NCI-H2029 treated with DMSO at 0.1 percent for 48 hours (cell line): ENCODE measurements around the gene CD247.
A peak's percentile ranks its signal among the peaks of the same experiment; 100 is the strongest.
"Not testable (repeated sequence)": the region's sequence is repeated elsewhere in the genome, so short reads cannot be mapped to it uniquely, and the experiment has no call there.

ENCODE experiments used
- DNase-seq: peaks from one replicate; lab custom pipeline; 2025; lab: John Stamatoyannopoulos, UW

CD247 gene

DNA sequence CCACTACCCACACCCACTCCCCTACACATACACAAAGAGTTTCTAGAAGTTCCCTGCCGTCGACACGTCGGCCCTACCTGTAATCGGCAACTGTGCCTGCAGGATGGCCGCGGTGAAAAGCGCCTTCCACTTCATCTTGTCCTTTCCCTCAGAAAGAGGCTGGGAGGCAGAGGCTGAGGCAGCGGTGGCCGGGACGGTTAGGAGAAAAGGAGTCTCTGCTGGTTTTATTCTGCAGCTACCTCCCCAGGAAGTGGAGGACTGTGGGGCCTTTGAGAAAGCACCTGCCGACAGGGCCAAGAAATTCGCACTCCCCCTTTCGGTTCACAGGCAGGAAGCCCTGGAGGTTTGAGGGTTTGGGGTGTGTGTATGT is at the start of gene CD247:
Gene CD247 (minus strand): TSS at position 199 of the 370 bp plus-strand sequence. CDS start 64 bp downstream, at position 135.
- no peak for DNase-seq

DNA sequence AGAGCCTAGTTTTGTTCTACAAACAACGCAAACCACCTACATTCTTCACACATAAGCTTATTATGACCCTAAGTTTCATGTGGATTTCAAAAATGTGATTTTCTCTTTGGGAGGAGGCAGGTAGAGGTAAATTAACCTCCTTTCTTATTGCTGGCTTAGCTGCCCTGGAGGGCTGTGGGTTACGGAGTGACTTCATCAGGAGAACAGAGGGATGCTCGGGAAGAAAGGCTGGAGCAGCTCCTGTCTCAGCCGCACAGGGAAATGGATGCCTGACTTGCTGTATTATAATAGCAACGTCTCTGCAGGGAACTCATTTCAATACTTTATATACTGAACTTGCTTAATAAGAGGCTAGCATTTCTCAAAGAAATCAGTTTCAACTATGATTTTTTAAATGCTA is 49.3 kb upstream of the CD247 start:
- DNase-seq = no peak

DNA sequence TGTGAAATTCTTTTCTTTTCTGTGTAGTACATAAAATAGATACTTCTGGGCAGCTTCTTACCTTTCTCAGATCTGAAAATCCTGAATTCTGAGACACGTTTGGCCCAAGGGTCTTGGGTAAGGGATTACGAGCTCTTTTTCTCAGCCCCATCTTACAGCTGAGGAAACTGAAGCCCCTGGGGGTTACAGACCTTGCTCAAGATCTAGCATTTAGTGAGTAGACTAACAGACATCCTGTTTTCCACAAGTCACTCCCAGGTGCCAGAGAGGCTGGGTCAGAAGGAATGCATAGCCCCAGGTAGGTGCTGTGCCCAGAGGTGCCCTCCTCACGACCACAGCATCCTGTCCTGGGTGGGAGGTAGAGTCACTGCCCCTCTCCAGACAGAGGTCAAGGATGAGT is 48.4 kb upstream of the CD247 start:
- no peak for DNase-seq

DNA sequence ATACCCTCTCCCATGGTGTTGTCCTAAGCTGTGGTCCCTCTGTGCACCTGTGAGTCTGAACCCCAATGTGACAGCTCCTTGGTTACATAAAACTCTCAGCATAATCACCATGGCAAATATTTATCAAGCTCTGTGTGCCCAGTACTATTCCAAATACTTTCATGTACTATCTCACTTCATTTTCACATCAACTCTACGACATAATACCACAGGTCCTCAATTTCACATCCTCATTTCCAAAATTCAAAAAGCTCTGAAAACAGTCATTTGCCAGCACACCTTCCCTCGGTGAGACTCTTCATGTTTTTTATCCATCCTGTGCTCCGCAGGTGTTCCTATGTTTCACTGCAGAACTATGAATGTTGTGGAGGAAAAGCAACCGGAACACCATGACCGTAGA is 47.6 kb upstream of the CD247 start:
- no peak for DNase-seq

DNA sequence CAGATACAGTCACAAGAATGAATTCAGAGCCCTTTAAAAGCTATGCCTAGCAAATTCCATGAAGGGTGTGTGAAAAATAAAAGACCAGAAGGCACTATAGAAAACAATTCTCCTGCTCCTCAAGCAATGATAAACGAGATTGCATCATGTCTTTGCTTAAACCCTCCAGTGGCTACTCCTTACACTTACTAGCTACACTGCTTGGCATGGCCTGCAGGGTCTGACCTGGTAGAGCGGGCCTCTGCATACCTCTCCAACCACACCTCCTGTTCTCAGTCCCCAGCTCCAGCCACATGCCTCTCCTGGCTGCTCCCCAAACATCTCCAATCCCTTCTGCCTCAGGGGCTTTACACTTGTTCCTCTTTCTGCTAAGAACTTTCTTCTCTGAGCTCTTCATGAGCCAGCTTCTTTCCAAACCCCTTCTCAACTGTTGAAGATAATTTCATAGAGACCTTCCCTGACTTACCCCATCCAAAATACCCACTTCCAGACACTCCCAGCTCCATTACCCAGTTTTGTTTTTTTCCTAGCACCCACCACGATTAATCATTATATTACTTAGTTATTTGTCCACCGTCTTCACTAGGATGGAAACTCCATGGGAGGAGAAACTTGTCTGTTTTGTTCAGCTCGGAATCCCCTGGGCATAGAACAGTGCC is 46.4 kb upstream of the CD247 start:
- DNase-seq = no peak

DNA sequence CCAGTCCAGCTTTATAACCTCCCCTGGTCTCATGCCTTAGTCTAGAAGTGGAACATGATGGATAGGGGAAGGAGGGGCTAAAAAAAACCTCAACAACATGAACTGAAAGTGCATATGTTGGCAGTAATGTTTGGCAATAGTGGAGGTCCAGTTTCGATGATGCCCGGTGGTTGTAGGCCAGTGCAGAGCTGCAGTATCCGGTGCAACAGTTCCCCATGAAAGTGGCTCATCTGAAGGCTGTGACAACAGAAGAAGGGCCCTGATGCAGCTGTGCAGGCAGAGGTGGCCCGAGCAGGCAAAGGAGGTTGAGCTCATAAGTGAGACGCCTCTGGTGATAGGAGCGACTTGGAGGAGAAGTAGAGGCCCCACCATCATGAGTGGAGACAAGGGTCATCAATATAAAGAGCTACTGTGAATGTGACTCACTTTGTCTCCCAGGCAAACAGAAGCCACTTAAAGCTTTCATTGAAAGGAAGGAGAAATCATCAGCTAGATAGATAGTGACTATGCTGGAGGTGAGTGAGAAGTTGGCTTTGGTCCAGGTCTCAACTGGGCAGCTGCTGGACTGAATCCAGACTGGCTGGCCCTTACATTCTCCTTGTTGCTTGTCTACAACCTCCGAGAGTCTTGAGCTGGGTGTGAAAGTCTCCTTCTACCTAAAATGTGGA is 45.4 kb upstream of the CD247 start:
- peak; percentile 28 for DNase-seq

DNA sequence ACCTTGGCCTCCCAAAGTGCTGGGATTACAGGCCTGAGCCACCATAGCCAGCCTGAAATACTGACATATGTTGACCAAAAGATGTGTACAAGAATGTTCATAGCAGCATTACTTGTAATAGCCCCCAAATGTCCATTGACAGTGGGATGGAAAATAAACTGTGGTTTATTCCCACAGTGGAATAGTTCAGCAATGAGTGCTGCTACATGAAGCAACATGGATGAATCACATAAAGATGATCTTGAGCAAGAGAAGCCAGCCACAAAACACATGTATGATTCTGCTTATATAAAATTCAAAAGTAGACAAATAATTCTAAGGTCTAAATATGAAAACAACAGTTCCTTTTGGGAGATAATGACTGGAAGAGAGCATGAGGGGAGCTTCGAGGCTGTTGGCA is 44.4 kb upstream of the CD247 start:
- no peak for DNase-seq

DNA sequence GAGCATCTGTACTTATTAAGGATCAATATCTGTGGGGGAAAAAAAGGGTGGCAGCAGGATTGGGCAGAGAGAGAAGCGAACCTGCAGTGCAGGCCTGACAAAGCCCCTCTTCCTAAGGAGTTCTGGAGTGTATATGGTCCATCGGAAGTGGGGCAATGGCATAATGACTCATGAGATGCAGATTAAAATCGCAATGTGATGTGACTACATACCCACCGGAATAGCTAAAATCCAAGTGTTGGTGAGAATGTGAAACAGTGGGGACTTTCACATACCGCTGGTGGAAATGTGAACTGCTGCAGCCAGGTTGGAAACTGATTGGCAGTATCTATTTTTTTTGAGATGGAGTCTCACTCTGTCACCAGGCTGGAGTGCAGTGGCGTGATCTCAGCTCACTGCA is 43.4 kb upstream of the CD247 start:
- DNase-seq = no peak

DNA sequence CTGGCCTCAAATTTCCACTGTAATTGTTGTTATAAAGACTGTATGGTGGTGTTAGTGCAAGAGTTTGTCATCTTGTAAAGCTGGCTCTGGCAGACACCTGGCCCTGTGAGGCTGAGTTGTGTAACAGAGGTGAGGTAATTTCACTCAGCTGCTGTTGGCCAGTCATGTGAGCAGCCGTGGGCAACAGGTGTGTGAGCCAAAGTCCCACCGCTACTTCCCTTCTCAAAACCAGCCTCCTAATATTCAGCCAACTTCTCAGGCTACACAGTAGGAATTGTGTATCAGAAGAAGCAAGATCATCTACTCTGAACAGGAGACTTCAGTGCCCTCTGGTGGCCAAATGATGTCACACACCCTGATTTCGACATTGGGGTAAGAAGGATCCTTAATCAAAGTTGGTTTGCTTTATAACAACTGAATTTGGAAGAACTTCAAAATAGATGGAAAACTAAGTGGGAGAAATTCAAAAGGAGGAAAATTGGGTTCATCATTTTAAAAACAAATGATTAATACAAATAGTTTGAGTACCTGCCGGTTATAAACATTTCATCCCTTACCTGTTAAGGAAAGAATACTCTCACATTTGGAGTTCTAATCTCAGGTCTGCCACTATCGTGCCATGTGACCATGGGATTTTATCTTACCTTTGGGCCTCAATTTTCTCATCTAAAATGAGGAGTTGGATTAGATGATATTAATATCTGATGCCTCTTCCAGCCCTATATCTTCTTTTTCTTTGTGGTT is 37.8 kb upstream of the CD247 start:
- DNase-seq = peak; percentile 51

DNA sequence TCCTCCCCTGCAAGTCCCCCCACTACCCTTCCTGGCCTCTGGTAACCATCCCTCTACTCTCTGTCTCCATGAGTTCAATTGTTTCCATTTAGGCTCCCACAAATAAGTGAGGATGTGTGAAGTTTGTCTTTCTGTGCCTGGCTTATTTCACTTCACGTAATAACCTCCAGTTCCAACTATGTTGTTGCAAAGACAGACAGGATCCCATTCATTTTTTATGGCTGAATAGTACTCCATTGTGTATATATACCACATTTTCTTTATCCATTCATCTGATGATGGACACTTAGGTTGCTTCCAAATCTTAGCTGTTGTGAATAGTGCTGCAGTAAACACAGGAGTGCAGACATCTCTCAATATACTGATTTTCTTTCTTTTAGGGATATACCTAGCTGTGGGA is 36.7 kb upstream of the CD247 start:
- DNase-seq = not testable (repeated sequence)

DNA sequence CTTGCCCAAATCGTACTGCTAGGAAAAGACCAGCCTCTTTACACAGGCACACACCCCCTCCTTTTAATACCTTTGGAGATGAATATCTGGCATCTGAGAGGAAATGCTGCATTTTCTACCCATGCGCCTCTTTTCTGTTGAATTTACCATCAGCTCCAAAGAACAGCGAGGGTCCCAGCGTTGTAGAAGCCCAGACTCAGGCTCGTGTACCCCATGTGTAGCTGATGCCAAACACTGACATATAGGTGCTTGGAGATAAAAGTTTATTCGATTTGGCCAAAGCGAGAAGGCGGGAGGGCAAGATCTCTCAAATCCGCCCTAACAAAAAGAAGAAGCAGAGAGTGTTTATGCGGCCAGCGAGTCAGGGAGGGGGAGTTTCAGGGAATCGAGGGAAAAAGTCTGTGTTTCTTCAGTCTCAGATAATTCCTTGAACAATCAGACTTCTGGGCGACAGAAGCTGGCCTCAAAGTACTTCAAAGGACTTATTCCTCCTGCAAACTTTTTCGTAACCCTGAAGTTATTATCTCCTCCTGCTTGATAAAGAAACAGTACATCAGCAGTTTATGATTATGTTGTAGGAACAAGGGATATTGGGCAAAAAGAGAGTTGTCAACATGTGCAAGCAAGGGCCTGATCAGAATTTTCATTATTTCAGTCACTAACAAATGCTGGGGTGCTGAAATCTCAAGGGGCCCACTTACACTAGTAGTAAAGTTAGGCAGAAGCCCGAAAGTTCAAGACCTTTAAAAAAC is 35.9 kb upstream of the CD247 start:
- no peak for DNase-seq

DNA sequence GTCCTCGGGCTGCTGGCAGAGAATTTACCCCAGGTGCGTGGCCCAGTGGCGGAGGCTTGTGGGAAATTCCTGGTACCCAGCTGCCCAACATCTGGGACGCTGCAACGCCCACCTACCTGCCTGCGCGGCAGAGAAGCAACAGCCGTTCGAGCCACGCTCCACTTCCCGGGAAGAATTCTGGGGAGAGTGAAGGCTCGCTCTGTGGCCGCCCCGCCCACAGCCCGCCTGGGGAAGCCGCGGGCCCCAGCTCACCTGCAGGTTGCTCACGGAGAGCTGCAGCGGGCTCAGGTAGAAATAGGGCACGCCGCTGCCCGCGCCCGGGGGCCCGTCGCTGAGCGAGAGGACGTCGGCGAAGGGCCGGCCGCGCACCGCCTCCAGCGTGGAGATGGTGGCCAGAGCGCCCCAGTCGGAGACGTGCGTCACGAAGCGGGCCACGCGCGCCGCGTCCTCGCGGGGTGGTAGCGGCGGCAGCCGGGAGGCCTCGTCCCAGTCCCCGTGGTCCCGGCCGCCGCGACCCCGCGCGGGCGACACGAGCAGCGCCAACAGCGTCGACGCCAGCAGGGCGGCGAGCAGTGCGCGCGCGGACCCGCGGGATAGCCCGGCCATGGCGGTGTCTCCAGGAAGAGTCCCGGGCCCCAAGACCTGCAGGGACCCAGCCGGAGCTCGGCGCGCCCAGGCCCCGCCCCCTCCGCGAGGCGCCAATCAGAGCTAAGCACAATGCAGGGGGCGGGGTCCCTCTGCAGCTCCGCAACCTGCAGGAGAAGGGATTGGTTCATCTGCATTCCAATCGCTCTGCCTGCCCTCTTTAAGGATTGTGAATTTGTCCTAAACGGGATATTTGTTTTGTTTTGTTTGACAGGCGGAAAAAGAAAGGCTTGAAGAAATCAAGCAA is 35.1 kb upstream of the CD247 start, which contains the start of gene CREG1:
Gene CREG1 (minus strand): TSS at position 627 of the 892 bp plus-strand sequence.
- DNase-seq = peak; percentile 24

DNA sequence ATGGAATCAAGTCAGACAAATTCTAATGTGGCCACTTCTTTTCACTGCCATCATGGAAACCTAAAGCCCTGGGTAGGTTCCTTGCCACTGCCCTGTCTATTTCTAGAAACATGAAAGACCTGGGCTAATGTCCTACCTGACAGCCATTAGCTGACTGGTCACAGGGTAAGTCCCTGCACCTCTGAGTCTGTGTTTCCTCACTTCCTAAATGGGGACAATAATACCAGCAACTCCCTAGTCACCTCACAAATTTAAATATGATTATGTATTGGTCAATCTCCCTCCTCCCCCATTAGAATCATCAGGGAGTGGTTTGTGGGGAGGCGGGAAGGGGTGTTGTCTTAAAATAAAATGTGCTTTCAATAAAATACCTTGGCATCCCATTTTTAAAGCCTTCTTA is 33.0 kb upstream of the CD247 start:
- no peak for DNase-seq

DNA sequence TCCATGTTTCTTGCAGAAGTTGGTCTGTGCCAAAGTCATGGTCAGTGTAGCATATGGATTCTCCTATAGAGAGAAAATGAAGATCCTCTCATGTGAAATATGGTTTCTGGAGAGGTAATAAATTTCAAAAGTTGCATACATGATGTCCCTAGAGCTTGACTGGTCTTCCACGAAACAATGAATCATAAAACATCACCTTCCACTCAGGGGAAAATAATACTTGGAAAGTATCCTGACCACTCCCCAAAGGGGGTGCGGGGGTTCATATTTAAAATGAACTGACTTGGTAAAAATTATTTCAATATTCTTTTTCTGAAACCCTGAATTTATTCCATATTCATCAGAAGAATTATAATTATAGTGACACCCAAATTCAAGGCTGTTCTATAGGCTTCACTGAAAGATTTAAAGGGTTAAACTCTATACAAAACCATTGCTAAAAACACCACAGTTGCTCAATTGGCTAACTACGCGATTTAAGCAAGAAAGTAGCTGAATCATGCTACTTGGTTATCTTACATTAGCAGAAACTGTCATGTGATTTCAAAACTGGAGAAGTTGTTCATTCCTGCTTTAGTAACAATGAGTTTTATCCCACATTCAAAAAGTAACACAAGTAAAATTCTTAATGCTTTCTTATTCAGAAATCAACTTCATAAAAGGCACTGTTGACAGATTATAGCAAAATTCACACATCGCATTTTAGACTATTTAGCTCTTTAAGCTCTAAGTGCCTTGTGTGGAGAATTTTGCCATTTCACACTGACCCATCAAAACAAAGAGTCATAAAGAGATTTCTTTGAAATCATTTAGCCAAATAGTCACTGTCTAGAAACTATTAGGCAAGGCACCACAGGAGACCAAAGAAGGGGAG is 30.0 kb upstream of the CD247 start:
- no peak for DNase-seq

DNA sequence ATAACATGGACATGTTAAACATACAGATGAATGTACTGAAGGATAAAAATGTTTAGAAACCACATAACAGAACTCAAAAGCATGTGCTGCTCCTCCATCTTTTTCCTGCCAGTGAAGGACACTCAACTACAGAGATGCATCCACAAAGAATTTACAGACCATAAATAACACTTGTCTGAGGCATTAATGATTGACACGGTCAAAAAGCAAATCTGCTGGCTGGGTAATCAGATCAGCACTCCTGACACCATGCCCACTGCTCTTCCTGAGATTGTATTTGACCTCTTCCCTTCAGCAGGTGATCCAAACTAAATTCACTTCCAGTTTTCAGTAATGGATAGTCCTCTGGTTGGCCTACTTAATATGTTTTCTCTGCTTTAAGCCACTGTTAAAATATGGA is 28.6 kb upstream of the CD247 start:
- no peak for DNase-seq

DNA sequence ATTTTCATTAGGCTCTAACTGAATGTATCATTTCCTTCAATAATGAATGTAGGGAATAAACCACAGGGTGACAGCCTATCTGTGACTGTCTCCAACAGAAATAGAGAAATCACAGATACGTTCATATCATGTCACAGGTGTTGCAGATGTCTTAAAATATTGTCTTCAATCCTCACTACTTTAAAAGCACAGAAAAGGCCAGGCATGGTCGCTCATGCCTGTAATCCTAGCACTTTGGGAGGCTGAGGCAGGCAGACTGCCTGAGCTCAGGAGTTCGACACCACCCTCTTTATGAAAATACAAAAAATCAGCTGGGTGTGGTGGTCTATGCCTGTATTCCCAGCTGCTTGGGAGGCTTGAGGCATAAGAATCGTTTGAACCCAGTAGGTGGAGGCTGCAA is 27.0 kb upstream of the CD247 start:
- no peak for DNase-seq

DNA sequence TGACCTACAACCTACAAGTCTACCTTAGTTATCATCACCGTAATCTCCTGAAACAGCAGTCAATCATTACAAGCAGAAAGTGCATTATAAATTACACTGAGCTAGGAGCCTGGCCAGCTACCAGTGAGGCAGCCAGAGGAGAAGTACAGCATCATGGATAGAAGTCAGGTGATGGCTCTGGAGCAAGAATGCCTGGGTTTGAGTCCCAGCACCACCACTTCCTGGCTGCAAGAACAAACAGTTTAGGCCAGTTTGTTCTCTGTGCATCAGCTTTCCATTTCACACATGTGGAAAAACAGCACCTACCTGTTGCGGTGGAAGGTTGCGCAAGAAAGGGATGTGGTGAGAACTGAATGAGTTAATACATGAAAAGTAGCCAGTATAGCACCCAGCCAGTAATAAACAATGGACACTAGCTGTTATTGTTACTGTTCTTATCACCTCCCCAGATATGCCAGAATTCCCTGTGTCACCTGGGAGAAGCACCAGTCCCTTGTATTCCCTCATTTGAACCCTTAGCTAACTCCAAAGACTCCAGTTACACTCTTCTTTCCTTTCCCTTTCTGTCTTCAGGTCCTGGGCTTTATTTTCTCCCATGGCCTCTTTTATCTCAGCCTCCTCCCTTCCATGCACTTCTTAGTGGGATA is 26.2 kb upstream of the CD247 start:
- DNase-seq = no peak

DNA sequence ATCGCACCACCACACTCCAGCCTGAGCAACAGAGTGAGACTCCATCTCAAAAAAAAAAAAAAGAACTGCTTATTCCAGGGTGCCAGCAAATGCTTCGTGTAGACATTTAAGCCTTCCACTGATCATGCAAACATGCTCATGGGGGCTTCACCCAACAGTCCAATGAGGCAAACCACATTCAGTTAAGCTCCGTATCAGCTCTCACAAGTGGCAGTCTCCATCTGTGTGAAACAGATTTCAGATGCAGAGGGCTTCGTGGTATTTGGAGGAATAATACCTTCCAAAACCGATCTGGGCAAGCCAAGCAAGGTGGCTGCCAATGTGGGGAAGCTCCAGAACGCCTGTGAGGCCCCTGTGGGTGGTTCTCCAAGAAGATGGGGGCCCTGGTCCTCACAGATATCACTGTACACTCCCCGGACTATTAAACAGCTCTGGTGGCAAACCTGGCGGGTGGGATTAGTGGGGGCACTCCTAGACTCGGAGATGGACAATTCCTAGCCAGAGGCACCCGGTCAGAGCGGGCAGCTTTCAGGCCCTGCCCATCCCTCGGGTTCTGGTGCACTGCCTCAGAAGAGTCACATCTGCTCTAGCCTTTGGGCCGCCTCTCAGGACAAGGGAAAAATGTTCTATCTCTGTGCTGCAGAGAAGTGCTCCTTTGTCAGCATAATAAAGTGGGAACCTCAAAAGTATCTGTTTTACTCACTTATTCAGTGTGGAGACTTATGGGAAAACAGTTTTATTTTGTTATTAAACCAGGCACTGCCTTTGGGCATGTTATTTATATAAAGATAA is 25.1 kb upstream of the CD247 start:
- no peak for DNase-seq
